ENCODE results near the gene RPP25L.

The RPP25L gene

DNA sequence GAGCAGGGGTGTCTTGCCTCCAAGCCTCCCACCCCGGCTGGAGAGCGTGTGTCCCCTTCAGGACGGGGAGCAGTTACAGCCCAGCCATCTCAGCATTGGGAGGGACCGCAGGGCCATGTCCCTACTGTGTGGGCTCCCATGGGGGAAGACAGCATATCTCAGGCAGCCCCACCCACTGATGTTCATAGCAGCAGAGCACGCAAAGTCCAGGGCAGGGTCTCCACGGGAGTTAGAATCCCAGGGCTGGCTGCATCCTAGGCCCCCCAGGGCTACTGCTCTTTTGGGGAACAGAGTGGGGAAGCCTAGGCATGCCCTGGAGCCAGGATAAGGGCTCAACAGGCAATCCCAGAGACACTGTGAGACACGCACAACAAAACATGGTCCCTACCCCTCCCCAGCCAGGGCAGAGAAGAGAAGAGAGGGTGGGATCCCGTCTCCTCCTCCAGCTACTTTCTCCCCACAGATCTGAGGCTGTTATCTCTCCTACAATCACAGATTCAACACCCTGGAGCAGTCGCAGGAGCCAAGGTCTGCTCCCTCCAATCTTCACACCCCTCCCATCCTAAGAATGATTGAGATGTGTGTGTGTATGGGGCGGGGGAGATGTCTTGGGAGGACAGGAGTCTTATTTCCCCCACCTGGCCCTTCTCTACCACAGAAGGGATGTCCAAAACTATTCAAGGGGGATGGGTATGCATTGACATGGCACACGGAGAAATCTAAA is 25.8 kb downstream of the RPP25L start:
- H3K36me3 ChIP-seq (ENCODE audit: control insufficient read depth in 4 of 4, insufficient read depth in 4 of 4, low read length in 3 of 4), result no peaks in the 10 kb centered on the region
- peaks cover 0 to 2% (median 0%) of the 10 kb centered on the region in 5 experiments for H3K9me3 ChIP-seq (ENCODE audit: control extremely low read depth in 1 of 5, control insufficient read depth in 4 of 5, insufficient read depth in 2 of 5, low read depth in 1 of 5, low read length in 4 of 5)
- WGBS (ENCODE audit: insufficient coverage), result 37% methylated on average over 5 of the region's 11 CpGs
- H3K27me3 ChIP-seq (replicated peaks in 2 of 5; ENCODE audit: control insufficient read depth in 4 of 5, insufficient read depth in 5 of 5, low read length in 4 of 5), result peaks cover 11 to 95% (median 59%) of the 10 kb centered on the region in 5 experiments
- no peak for DNase-seq
- ChIA-PET POLR2A (no interaction called here), CTCF (interaction anchor here (1.2 to 1.9 kb wide), 4 partner anchors 13 to 66 kb away, joined by 3 to 5 read pairs (median 4); no protein-coding TSS in a partner anchor)
- H3K4me3 ChIP-seq (ENCODE audit: control insufficient read depth in 1 of 7, extremely low read depth in 1 of 7, insufficient read depth in 4 of 7, low read depth in 2 of 7, low read length in 6 of 7), result no peak overlapping the region
- peaks cover 0 to 27% (median 22%) of the 10 kb centered on the region in 4 experiments for H3K4me1 ChIP-seq (ENCODE audit: control extremely low read depth in 1 of 4, control insufficient read depth in 4 of 4, insufficient read depth in 4 of 4, low read length in 3 of 4)
- H3K27ac ChIP-seq (ENCODE audit: insufficient read depth in 1 of 2, low read depth in 1 of 2, low read length in 2 of 2, poor library complexity in 1 of 2, severe bottlenecking in 2 of 2), result no peak overlapping the region

DNA sequence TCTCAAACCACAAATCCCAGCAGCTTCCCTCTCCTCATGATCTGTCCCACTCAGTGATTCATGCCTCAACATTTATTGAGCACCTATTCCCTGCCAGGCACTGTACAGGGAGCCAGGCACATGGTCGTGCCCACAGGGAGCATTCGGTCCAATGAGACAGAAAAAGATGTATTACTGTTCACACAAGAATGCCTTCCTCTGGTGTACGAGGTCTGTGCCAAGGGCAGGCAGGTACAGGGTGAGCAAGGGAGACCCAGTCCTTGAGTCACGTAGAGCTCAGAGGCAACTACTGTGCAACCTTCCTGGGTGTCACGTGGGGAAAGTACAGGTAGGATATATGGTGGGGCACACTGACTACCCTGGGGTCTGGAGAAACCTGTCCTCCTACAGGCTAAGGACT is 26.9 kb downstream of the RPP25L start:
- POLR2A ChIA-PET, result no interaction called here
- DNase-seq, result no peak
- H3K4me1 ChIP-seq (ENCODE audit: control extremely low read depth in 1 of 4, control insufficient read depth in 4 of 4, insufficient read depth in 4 of 4, low read length in 3 of 4), result peaks cover 0 to 15% (median 11%) of the 10 kb centered on the region in 4 experiments
- H3K36me3 ChIP-seq (ENCODE audit: control insufficient read depth in 4 of 4, insufficient read depth in 4 of 4, low read length in 3 of 4), result no peaks in the 10 kb centered on the region
- H3K27me3 ChIP-seq (replicated peaks in 2 of 5; ENCODE audit: control insufficient read depth in 4 of 5, insufficient read depth in 5 of 5, low read length in 4 of 5), result peaks cover 11 to 95% (median 55%) of the 10 kb centered on the region in 5 experiments
- H3K27ac ChIP-seq (ENCODE audit: insufficient read depth in 1 of 2, low read depth in 1 of 2, low read length in 2 of 2, poor library complexity in 1 of 2, severe bottlenecking in 2 of 2), result no peak overlapping the region
- 85% methylated on average over 4 of the region's 5 CpGs for WGBS (ENCODE audit: insufficient coverage)
- no peak overlapping the region for H3K4me3 ChIP-seq (ENCODE audit: control insufficient read depth in 1 of 7, extremely low read depth in 1 of 7, insufficient read depth in 4 of 7, low read depth in 2 of 7, low read length in 6 of 7)
- peaks cover 0 to 2% (median 0%) of the 10 kb centered on the region in 5 experiments for H3K9me3 ChIP-seq (ENCODE audit: control extremely low read depth in 1 of 5, control insufficient read depth in 4 of 5, insufficient read depth in 2 of 5, low read depth in 1 of 5, low read length in 4 of 5)
- CTCF ChIA-PET, result interaction anchor here (0.9 to 1.6 kb wide), 3 partner anchors 9 to 20 kb away, joined by 3 to 5 read pairs (median 3); no protein-coding TSS in a partner anchor

DNA sequence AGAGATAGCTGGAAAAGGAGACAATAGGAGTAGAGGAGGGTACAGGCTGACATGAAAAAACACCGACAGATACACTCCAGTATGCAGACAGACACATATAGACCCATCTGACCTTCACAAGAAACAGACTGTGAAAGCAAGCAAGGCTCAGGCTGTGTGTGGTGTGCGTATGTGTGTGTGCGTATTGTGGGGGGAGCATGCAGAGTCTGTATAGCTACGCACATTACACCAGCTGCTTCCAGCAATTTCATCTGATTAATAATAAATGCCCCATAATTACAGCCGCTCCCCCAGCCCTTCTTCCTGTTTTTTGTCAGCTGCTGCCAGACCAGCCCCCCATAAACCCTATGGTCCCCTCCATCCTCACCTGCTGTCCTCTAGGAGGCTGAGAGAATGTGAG is 29.1 kb downstream of the RPP25L start:
- Histone ChIP-seq H3K9me3 (ENCODE audit: control extremely low read depth in 1 of 5, control insufficient read depth in 4 of 5, insufficient read depth in 2 of 5, low read depth in 1 of 5, low read length in 4 of 5) (peaks cover 0 to 2% (median 0%) of the 10 kb centered on the region in 5 experiments), H3K4me3 (ENCODE audit: control insufficient read depth in 1 of 7, extremely low read depth in 1 of 7, insufficient read depth in 4 of 7, low read depth in 2 of 7, low read length in 6 of 7) (no peak overlapping the region), H3K36me3 (ENCODE audit: control insufficient read depth in 4 of 4, insufficient read depth in 4 of 4, low read length in 3 of 4) (no peaks in the 10 kb centered on the region), H3K27me3 (replicated peaks in 2 of 5; ENCODE audit: control insufficient read depth in 4 of 5, insufficient read depth in 5 of 5, low read length in 4 of 5) (peaks cover 8 to 95% (median 55%) of the 10 kb centered on the region in 5 experiments), H3K4me1 (ENCODE audit: control extremely low read depth in 1 of 4, control insufficient read depth in 4 of 4, insufficient read depth in 4 of 4, low read length in 3 of 4) (peaks cover 0 to 11% (median 6%) of the 10 kb centered on the region in 4 experiments), H3K27ac (ENCODE audit: insufficient read depth in 1 of 2, low read depth in 1 of 2, low read length in 2 of 2, poor library complexity in 1 of 2, severe bottlenecking in 2 of 2) (no peak overlapping the region)
- POLR2A ChIA-PET, result no interaction called here
- no peak for DNase-seq
- 100% methylated on average over 2 of the region's 5 CpGs for WGBS (ENCODE audit: insufficient coverage)
- CTCF ChIA-PET, result interaction anchor here (0.8 to 1.9 kb wide), 6 partner anchors 9 to 36 kb away, joined by 3 to 6 read pairs (median 4); no protein-coding TSS in a partner anchor

DNA sequence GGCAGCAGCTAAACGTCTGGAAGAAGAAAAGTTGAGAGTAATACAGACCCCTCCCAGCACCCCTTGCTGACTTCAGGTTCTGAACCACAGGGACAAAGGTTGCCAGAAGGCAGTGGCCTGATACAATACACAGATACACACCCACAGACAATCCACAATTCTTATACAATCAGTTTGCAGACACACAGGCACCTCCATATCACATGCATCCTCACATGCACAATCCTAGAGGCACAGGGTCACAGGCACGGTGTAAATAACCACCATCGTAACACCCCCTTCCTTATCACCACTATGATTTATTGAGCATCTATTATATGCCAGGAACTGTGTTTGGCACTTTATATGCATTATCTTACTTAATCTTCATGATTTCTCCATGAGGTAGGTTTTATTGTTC is 30.6 kb downstream of the RPP25L start:
- H3K27ac ChIP-seq (ENCODE audit: insufficient read depth in 1 of 2, low read depth in 1 of 2, low read length in 2 of 2, poor library complexity in 1 of 2, severe bottlenecking in 2 of 2), result no peak overlapping the region
- no peak for DNase-seq
- POLR2A ChIA-PET, result no interaction called here
- H3K36me3 ChIP-seq (ENCODE audit: control insufficient read depth in 4 of 4, insufficient read depth in 4 of 4, low read length in 3 of 4), result no peaks in the 10 kb centered on the region
- CTCF ChIA-PET, result interaction anchor here (0.7 to 1.9 kb wide), 6 partner anchors 11 to 54 kb away, joined by 3 to 6 read pairs (median 4); no protein-coding TSS in a partner anchor
- no peak overlapping the region for H3K4me3 ChIP-seq (ENCODE audit: control insufficient read depth in 1 of 7, extremely low read depth in 1 of 7, insufficient read depth in 4 of 7, low read depth in 2 of 7, low read length in 6 of 7)
- peaks cover 0 to 11% (median 8%) of the 10 kb centered on the region in 4 experiments for H3K4me1 ChIP-seq (ENCODE audit: control extremely low read depth in 1 of 4, control insufficient read depth in 4 of 4, insufficient read depth in 4 of 4, low read length in 3 of 4)
- peaks cover 0 to 93% (median 49%) of the 10 kb centered on the region in 5 experiments for H3K27me3 ChIP-seq (replicated peaks in 2 of 5; ENCODE audit: control insufficient read depth in 4 of 5, insufficient read depth in 5 of 5, low read length in 4 of 5)
- WGBS (ENCODE audit: insufficient coverage), result 80% methylated on average over 1 of the region's 3 CpGs
- H3K9me3 ChIP-seq (ENCODE audit: control extremely low read depth in 1 of 5, control insufficient read depth in 4 of 5, insufficient read depth in 2 of 5, low read depth in 1 of 5, low read length in 4 of 5), result peaks cover 0 to 2% (median 0%) of the 10 kb centered on the region in 5 experiments

DNA sequence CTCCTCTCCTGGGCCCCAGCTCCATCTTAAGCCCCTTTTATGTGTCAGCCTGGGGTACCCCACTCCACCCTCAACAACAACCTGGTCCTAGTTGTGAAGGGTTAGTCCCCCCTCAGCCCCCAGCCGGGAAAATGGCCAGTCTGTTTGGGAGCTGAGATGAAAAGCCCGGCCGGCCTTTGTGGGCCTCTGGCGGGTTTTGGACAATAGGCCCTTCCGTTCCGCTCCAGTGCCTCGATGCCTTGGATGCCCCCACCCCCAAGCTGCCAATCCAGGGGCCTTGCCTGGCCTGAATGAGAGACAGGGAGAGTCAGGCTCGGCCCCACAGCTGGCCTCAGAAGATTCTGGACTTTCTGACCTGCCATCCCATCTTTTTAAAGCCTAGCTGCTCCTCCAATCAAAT is 31.5 kb downstream of the RPP25L start:
- no peak for DNase-seq
- WGBS (ENCODE audit: insufficient coverage), result 85% methylated on average over 7 of the region's 8 CpGs
- H3K36me3 ChIP-seq (ENCODE audit: control insufficient read depth in 4 of 4, insufficient read depth in 4 of 4, low read length in 3 of 4), result no peaks in the 10 kb centered on the region
- no peak overlapping the region for H3K4me3 ChIP-seq (ENCODE audit: control insufficient read depth in 1 of 7, extremely low read depth in 1 of 7, insufficient read depth in 4 of 7, low read depth in 2 of 7, low read length in 6 of 7)
- ChIA-PET CTCF (interaction anchor here (0.8 to 2.1 kb wide), 5 partner anchors 12 to 32 kb away, joined by 3 to 6 read pairs (median 4); no protein-coding TSS in a partner anchor), POLR2A (interaction anchor here (1.0 kb wide), 1 partner anchor 11 kb away, joined by 3 read pairs; no protein-coding TSS in a partner anchor)
- peaks cover 0 to 11% (median 8%) of the 10 kb centered on the region in 4 experiments for H3K4me1 ChIP-seq (ENCODE audit: control extremely low read depth in 1 of 4, control insufficient read depth in 4 of 4, insufficient read depth in 4 of 4, low read length in 3 of 4)
- peaks cover 0 to 2% (median 0%) of the 10 kb centered on the region in 5 experiments for H3K9me3 ChIP-seq (ENCODE audit: control extremely low read depth in 1 of 5, control insufficient read depth in 4 of 5, insufficient read depth in 2 of 5, low read depth in 1 of 5, low read length in 4 of 5)
- H3K27ac ChIP-seq (ENCODE audit: insufficient read depth in 1 of 2, low read depth in 1 of 2, low read length in 2 of 2, poor library complexity in 1 of 2, severe bottlenecking in 2 of 2), result no peak overlapping the region
- peaks cover 0 to 92% (median 46%) of the 10 kb centered on the region in 5 experiments for H3K27me3 ChIP-seq (replicated peaks in 2 of 5; ENCODE audit: control insufficient read depth in 4 of 5, insufficient read depth in 5 of 5, low read length in 4 of 5)

DNA sequence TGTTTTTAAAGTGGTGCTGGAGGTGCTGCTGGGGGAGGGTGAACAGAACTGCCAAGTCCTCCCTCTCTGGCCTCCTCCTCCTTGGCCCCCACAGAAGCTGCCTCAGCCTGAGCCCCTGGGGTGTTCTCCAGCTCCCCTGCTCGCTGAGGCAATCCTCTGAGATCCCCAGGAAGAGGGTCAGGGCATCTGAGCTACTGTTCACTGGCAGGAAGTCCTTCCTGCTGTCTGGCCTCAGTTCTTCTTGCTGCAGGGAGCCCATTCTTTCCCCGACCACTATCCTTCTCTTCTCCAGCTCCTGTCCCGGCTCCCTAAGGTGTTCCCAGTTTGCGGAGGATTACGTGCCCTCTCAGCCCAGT is 32.1 kb downstream of the RPP25L start:
- POLR2A ChIA-PET, result interaction anchor here (1.0 kb wide), 1 partner anchor 12 kb away, joined by 3 read pairs; no protein-coding TSS in a partner anchor
- H3K36me3 ChIP-seq (ENCODE audit: control insufficient read depth in 4 of 4, insufficient read depth in 4 of 4, low read length in 3 of 4), result no peaks in the 10 kb centered on the region
- no peaks in the 10 kb centered on the region for H3K9me3 ChIP-seq (ENCODE audit: control extremely low read depth in 1 of 5, control insufficient read depth in 4 of 5, insufficient read depth in 2 of 5, low read depth in 1 of 5, low read length in 4 of 5)
- 67% methylated on average over 5 of the region's 5 CpGs for WGBS (ENCODE audit: insufficient coverage)
- H3K4me1 ChIP-seq (ENCODE audit: control extremely low read depth in 1 of 4, control insufficient read depth in 4 of 4, insufficient read depth in 4 of 4, low read length in 3 of 4), result peaks cover 0 to 11% (median 8%) of the 10 kb centered on the region in 4 experiments
- peaks cover 0 to 92% (median 50%) of the 10 kb centered on the region in 5 experiments for H3K27me3 ChIP-seq (replicated peaks in 2 of 5; ENCODE audit: control insufficient read depth in 4 of 5, insufficient read depth in 5 of 5, low read length in 4 of 5)
- CTCF ChIA-PET, result interaction anchor here (1.3 to 2.1 kb wide), 3 partner anchors 11 to 32 kb away, joined by 4 to 6 read pairs (median 6); no protein-coding TSS in a partner anchor
- H3K27ac ChIP-seq (ENCODE audit: insufficient read depth in 1 of 2, low read depth in 1 of 2, low read length in 2 of 2, poor library complexity in 1 of 2, severe bottlenecking in 2 of 2), result no peak overlapping the region
- H3K4me3 ChIP-seq (ENCODE audit: control insufficient read depth in 1 of 7, extremely low read depth in 1 of 7, insufficient read depth in 4 of 7, low read depth in 2 of 7, low read length in 6 of 7), result no peak overlapping the region
- no peak for DNase-seq
